PC-9 (cell line): ENCODE results near the gene STRADA.

ENCODE experiments used
- EZH2 ChIP-seq: fragments of 200-600 bp; sonication (generic); IDR thresholded peaks from 2 replicates; pipeline ENCODE4 v1.8.0; 2017; ENCODE audit warnings: antibody characterized with exemption, low read depth
- TF ChIP-seq, protein P1 (sequence below): fragments of 200-600 bp; sonication (generic); conservative IDR thresholded peaks from 2 replicates; pipeline ENCODE4 v1.6.1; 2017; ENCODE audit warnings: mixed run types, antibody characterized with exemption, mild to moderate bottlenecking, moderate library complexity

DNA sequence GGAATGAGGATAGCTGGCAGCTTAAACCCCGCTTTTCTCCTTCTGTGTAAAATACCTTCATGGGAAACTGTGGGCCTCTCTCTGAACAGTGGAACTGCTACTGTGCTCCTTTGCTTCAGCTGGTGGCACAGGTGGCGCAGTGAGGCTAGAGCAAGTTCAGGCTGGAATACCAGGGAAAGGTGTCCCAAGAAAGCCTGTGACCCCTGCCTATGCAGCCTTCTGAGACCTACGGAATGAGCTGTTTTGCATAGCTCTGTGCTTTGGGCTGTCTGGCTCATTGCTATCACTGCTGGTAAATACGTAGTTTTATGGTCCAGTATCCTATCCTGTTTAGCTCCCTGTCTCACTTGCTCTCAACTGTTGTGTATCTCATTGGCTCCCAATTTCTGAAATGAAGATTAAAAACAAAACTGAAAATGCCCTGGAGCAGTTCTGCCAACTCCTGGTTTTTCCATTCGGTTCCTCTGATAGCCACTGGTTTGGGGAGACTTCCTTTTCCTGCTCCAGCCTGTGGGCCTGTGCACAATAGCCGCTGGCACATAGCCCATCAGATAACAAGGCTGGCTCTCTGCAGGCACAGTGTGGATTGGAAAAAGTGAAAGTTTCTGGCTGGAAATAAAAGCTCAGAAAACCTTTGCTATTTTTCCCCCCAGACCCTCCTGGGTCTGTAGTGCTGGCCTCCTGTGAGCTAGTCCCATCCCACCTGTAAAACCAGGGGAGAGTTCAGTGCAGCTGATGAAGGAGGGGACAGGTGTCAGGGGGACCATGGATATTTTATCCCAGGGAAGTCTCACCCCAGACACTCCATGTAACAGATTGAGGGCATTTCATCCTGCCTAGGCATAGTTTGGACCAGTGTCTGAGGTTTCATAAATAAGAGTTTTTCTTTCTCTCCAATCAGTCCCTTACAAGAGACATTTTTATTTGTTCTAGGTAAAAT is 65.7 kb downstream of the STRADA start:
- TF ChIP-seq, protein P1, sequence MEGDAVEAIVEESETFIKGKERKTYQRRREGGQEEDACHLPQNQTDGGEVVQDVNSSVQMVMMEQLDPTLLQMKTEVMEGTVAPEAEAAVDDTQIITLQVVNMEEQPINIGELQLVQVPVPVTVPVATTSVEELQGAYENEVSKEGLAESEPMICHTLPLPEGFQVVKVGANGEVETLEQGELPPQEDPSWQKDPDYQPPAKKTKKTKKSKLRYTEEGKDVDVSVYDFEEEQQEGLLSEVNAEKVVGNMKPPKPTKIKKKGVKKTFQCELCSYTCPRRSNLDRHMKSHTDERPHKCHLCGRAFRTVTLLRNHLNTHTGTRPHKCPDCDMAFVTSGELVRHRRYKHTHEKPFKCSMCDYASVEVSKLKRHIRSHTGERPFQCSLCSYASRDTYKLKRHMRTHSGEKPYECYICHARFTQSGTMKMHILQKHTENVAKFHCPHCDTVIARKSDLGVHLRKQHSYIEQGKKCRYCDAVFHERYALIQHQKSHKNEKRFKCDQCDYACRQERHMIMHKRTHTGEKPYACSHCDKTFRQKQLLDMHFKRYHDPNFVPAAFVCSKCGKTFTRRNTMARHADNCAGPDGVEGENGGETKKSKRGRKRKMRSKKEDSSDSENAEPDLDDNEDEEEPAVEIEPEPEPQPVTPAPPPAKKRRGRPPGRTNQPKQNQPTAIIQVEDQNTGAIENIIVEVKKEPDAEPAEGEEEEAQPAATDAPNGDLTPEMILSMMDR, result no peak
- no peak for TF ChIP-seq EZH2
